DMS 273 (cell line): Measurements from ENCODE around the gene FOXRED1.
"Not testable (repeated sequence)": the region's sequence is repeated elsewhere in the genome, so short reads cannot be mapped to it uniquely, and the experiment has no call there.

ENCODE experiments used
- DNase-seq: peaks from one replicate; lab custom pipeline; 2025; ENCODE audit not compliant: unreplicated experiment; lab: John Stamatoyannopoulos, UW

The FOXRED1 gene

GRCh38 chr11:126268708-126269579, at the start of gene FOXRED1, which contains the start of gene SRPRA:
TSS of gene FOXRED1 (plus strand) at chr11:126269154. CDS start at chr11:126269207, 53 bp downstream.
TSS of gene SRPRA (minus strand) at chr11:126268895. CDS start at chr11:126268804, 91 bp downstream.
- peak; percentile 99 for DNase-seq

DNA sequence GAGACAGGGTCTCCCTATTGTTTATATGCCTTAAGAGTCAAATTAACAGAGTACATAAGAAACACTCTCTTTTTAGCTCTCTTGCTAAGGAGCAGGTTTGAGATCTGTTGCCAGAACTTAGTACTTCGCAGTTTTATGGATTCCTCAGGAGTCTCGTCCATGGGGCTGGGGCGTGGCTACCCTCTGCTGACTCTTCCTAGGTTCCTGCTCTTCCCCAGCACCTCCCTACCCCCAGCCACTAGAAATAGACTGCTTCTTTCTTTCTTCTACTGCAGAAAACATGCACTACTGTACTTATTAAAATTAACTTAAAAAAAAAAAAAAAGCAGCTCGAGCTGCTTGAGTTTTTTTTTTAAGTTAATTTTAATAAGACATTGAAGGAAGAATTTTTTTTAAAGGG, 49.4 kb upstream of the FOXRED1 start:
- no peak for DNase-seq

DNA sequence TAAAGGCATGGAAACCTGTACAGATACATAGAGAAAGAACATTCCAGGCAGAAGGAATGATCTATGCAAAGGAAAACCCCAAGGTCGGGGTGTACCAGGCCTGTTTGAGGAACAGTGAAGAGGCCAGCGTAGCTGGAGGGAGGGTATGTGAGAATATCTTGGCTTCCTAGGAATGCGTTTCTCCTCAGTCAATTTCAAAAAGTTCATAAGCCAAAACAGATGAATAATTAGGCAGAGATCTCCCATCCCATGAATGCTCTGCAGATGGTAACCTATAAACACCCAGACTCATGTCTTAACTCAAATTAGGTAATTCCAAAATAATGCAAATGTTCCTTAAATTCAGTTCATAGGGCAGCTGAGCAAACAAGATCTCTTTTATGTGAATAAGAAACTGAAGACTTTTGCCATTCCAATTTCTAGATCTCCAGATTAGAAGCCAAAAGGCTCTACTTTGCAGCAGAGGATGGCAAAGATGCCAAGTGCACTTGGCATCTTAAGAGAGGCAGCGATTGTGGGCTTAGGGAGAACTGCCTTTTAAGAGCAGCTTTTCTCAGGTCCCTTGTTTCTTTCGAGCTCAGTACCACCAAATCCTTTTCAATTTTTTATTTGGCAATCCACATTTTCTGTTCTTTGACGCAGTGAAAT, 44.2 kb upstream of the FOXRED1 start:
- no peak for DNase-seq

DNA sequence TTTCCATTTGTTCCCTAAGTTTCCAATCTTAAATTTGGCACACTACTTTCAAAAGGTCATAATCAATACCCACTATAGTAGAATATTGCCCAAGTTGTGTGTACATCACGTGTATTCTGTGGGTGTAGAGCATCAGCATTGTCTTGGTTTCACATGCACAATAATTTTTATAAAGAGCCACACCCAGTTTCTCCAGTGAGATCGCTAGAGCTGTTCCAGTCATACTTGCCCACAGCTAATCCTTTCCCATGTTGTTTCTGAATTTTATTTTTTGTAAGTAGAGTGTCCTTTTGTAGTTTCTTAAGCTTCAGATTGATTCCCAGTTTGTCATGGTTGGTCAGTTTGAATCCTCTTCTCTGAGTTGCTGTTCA, 43.7 kb upstream of the FOXRED1 start:
- no peak for DNase-seq

GRCh38 chr11:126226334-126227084, 42.4 kb upstream of the FOXRED1 start:
- DNase-seq: no peak

DNA sequence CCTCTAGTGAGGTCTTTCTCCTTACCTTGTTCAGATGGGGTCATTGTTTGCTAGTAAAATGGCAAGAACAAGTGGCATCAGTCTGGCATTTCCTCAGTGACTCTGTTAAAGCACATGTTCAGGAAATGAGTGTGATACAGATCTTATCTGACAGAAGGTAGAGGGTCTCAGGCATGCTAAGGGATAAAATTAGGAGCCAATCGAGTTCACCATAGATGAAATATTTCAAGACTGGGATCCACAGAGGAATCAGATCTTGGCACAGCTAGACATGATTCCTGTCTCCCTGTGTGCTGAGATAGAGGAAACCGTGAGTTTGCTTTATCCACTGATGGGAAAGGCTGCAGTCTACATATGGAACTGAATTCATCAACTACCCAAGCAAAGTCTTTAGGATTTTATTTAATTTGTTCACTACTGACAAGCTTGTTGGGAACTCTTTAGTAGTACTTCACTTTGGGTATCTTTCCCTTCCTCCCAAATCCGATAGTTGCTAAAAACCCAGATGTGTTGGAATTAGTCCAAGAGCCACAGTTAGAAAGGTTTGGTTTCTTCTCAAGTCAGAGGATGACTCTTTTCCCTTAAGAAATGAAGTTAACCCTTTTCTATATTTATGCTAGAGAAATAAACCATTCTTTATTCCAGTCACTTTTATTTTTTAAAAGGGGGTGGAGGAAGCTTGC, 39.0 kb upstream of the FOXRED1 start:
- DNase-seq: no peak

DNA sequence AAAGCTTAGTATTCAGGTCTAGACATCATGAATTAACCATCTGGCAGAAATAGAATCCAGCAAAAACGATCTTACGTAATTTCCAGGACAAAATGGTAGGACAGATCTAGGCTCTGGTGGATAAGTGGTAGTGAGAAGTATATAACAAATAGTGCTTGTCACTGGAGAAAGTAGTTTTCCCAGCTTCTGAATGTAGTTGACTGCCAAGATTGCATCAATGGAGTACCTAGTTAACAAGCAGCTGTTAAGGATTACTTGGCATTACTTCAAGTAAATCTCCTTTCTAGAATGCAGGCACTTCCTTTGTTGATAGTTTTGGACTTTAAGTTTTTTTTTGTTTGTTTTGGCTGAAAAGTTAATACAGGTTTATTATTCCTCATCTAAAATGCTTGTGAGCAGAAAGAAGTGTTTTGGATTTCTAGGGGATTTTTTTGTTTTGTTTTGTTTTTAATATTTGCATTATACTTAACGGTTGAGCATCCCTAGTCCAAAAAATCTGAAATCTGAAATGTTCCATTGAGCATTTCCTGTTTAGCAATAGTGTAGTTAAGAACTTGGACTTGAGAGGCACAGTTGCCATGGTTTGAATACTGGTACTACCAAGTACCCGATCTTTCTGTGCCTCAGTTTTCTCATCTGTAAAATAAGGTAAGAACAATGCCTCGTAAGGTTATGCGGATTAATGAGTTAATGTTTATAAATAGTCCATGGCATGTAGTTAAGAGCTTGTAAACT, 37.1 kb upstream of the FOXRED1 start:
- peak; percentile 60 for DNase-seq

DNA sequence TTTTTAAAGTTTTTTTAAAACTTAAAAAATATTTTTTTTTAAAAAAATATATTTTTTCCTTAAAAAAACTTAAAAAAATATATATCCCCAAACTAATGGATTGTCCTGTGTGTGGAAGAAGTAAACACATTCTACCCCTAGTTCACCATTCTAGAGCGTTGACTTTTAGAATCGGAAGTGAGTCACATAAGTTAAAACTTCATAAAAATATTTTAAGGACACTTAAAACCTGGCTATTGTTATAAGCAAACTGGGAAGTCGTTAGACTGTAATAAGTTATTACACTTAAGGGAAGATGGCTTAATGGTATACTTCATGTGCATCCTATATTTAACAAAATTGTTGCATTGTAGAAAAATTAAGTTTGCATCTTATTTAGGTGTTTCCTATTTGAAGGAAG, 36.3 kb upstream of the FOXRED1 start:
- DNase-seq: no peak

- no peak for DNase-seq
Measured at GRCh38 chr11:126233391-126233790, 35.6 kb upstream of the FOXRED1 start.

GRCh38 chr11:126246636-126247035, 22.3 kb upstream of the FOXRED1 start:
- no peak for DNase-seq

- no peak for DNase-seq
Measured at GRCh38 chr11:126253265-126253664, 15.7 kb upstream of the FOXRED1 start.

- DNase-seq: no peak
Measured at GRCh38 chr11:126254819-126255218, 14.1 kb upstream of the FOXRED1 start.

GRCh38 chr11:126255507-126255906, 13.4 kb upstream of the FOXRED1 start:
- DNase-seq: not testable (repeated sequence)

GRCh38 chr11:126256216-126256615, 12.7 kb upstream of the FOXRED1 start:
- DNase-seq: no peak

- no peak for DNase-seq
Measured at GRCh38 chr11:126257144-126257543, 11.8 kb upstream of the FOXRED1 start.

DNA sequence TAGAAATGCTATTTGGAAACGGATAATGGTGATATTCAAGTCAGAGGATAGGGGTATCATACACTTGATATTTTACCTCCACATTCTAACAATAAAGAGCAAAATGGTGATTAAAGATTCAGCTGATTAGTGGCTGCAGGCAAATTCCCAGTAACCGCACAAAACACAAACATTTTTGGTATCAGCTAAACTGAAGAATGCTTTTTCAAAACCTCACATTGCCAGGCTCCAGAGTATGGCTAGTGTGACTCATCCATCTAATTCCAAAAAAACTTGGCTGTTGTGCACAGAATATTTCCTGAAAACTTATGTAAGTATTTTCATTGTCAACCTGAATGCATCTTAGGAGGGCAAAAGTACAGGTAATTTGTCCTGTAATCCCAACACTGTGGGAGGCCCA, 11.2 kb upstream of the FOXRED1 start:
- no peak for DNase-seq

DNA sequence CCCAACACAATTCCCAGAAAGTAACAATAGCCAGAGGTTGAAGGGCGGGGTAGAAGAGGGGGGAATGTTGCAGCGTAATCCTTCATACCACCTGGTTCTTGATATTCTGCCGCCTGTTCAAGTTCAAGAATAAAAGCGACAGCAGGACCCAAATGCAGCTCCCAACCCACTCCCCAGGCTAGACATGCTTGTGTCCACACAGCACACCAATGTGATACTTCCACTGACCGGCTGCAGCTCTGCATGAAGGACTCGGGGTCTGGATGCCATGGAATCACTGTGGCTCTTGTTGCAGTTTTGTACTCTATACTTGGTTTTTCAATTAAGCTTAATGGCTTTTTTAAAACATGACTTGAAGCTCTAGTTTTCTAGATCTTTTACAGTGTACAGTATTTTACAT, 6.7 kb upstream of the FOXRED1 start:
- no peak for DNase-seq

DNA sequence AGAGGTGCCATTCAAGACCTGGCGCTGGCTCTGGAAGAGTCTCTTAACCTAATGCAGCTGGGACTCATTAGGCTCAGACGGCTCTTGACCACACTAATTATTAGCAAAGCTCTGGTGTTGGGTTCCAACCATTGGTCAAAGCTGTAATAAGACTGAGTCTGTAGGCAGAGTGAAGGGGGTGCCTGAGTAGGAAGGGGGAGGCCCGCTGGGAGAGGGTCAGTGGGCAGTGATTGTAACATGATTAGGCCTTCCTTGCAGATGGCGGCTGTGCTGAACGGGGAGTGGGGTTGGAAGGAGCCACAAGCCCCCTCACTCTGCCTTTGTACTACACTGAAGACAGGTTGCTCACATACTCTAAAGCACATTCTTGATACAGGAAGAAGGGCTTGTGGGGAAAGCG, 5.5 kb upstream of the FOXRED1 start:
- no peak for DNase-seq

DNA sequence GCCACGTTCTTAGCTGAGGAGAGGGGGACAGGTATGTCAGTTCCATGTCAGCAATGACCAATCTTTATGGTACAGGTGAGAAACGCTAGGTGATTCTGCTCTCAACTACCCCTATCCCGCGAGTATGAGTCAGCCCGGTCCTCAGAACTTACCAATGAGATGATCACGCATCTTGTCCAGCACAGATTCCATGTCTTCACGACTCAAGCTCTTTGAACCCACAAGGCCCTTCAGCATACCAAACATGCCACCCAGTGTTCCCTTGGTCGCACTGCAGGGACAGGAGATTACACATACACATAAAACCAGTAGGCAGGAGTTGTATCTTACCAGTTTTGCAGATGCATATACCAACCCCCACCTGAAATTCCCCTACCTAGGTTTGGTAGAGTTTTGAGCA, 3.1 kb upstream of the FOXRED1 start:
- DNase-seq: peak; percentile 7

- DNase-seq: no peak
Measured at GRCh38 chr11:126267650-126268049, 1.3 kb upstream of the FOXRED1 start.

DNA sequence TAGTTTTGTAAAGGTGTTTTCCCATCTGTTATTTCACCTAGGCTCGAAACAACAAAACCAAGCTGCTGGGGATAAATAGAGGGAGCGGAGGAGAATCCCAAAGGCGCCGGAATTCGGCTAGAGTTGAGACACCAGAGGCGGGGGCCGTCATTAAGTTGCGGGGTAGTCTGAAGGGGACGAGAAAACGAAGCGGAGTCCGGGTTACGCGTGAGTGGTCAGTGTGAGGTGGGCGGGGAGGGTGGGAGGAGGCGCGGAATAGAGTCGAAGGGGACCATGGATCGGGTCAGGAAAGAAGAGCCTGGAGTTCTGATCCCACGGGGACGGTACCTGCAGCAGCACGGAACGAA, 620 bp upstream of the FOXRED1 start:
- DNase-seq: peak; percentile 49
